ENCODE results near the gene RCVRN. TPM values are rescaled to one million over a fixed set of nuclear protein-coding genes. Genes with fewer than 3 reads are reported as not detected.

Gene RCVRN
- total RNA-seq, 1 experiment from 2014 or later: not detected

DNA sequence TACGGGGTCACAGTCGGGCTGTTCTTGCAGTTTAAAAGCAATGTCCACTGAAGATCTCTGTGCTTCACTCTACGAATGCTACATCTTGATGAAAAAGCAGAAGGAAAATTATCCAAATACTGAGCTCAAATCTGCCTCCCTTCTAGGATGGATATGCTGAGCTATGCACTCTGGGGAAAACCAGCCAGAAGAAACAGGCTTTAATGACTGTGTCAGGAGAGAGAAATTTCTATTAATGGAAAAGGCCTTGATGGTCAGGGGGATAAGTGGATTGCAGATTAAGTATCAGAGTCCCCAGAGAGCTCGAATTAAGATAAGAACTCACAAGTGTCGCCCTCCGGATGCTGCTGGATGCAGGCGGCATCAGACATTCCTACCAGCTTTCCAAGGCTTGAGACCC lies 39.6 kb upstream of the RCVRN start:
- Mint-ChIP-seq H3K27ac (ENCODE audit: low read depth, unreplicated experiment) (no peak overlapping the region), H3K36me3 (ENCODE audit: insufficient read depth, unreplicated experiment) (no peaks in the 10 kb centered on the region), H3K4me3 (ENCODE audit: unreplicated experiment) (no peak overlapping the region), H3K4me1 (ENCODE audit: insufficient read depth, unreplicated experiment) (no peaks in the 10 kb centered on the region), H3K9me3 (ENCODE audit: unreplicated experiment) (no peaks in the 10 kb centered on the region), H3K27me3 (ENCODE audit: insufficient read depth, unreplicated experiment) (no peaks in the 10 kb centered on the region)
- DNase-seq (ENCODE audit: unreplicated experiment): no peak
- POLR2A ChIA-PET: interaction anchor here (0.6 kb wide), 1 partner anchor 425 kb away, joined by 3 read pairs; no protein-coding TSS in a partner anchor
- intact Hi-C loops (cut with micrococcal nuclease): no loop called here
- BruUV-seq (replicated peaks): no TSS peak
- CTCF ChIA-PET: interaction anchor here (1.6 to 1.9 kb wide), 2 partner anchors 16 to 20 kb away, joined by 6 to 7 read pairs; no protein-coding TSS in a partner anchor
- TF ChIP-seq, protein P1, sequence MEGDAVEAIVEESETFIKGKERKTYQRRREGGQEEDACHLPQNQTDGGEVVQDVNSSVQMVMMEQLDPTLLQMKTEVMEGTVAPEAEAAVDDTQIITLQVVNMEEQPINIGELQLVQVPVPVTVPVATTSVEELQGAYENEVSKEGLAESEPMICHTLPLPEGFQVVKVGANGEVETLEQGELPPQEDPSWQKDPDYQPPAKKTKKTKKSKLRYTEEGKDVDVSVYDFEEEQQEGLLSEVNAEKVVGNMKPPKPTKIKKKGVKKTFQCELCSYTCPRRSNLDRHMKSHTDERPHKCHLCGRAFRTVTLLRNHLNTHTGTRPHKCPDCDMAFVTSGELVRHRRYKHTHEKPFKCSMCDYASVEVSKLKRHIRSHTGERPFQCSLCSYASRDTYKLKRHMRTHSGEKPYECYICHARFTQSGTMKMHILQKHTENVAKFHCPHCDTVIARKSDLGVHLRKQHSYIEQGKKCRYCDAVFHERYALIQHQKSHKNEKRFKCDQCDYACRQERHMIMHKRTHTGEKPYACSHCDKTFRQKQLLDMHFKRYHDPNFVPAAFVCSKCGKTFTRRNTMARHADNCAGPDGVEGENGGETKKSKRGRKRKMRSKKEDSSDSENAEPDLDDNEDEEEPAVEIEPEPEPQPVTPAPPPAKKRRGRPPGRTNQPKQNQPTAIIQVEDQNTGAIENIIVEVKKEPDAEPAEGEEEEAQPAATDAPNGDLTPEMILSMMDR (IDR thresholded peaks at IDR 0.05; ENCODE audit: unreplicated experiment): no peak

GRCh38 chr17:9943343-9943742 lies 38.3 kb upstream of the RCVRN start:
- H3K36me3 Mint-ChIP-seq (ENCODE audit: insufficient read depth, unreplicated experiment): no peaks in the 10 kb centered on the region
- no TSS peak for BruUV-seq (replicated peaks)
- ChIA-PET POLR2A (interaction anchor here (0.7 kb wide), 1 partner anchor 13 kb away, joined by 3 read pairs; no protein-coding TSS in a partner anchor), CTCF (interaction anchor here (0.5 to 1.9 kb wide), 3 partner anchors 14 to 215 kb away, joined by 3 to 7 read pairs (median 6); no protein-coding TSS in a partner anchor)
- no peaks in the 10 kb centered on the region for H3K4me1 Mint-ChIP-seq (ENCODE audit: insufficient read depth, unreplicated experiment)
- no peak for DNase-seq (ENCODE audit: unreplicated experiment)
- no peak overlapping the region for H3K4me3 Mint-ChIP-seq (ENCODE audit: unreplicated experiment)
- H3K27ac Mint-ChIP-seq (ENCODE audit: low read depth, unreplicated experiment): no peak overlapping the region
- no peaks in the 10 kb centered on the region for H3K9me3 Mint-ChIP-seq (ENCODE audit: unreplicated experiment)
- no peaks in the 10 kb centered on the region for H3K27me3 Mint-ChIP-seq (ENCODE audit: insufficient read depth, unreplicated experiment)
- TF ChIP-seq, protein P1 (IDR thresholded peaks at IDR 0.05; ENCODE audit: unreplicated experiment): no peak
- intact Hi-C loops (cut with micrococcal nuclease): no loop called here

- intact Hi-C loops (cut with micrococcal nuclease): no loop called here
- Mint-ChIP-seq H3K4me1 (ENCODE audit: insufficient read depth, unreplicated experiment) (no peaks in the 10 kb centered on the region), H3K27ac (ENCODE audit: low read depth, unreplicated experiment) (no peak overlapping the region), H3K27me3 (ENCODE audit: insufficient read depth, unreplicated experiment) (no peaks in the 10 kb centered on the region), H3K9me3 (ENCODE audit: unreplicated experiment) (no peaks in the 10 kb centered on the region), H3K4me3 (ENCODE audit: unreplicated experiment) (no peak overlapping the region), H3K36me3 (ENCODE audit: insufficient read depth, unreplicated experiment) (no peaks in the 10 kb centered on the region)
- BruUV-seq (replicated peaks): no TSS peak
- CTCF ChIA-PET: interaction anchor here (0.5 kb wide), 1 partner anchor 214 kb away, joined by 3 read pairs; no protein-coding TSS in a partner anchor
- no peak for DNase-seq (ENCODE audit: unreplicated experiment)
- POLR2A ChIA-PET: interaction anchor here (0.7 kb wide), 1 partner anchor 12 kb away, joined by 3 read pairs; no protein-coding TSS in a partner anchor
- TF ChIP-seq, protein P1 (IDR thresholded peaks at IDR 0.05; ENCODE audit: unreplicated experiment): no peak
Observed at GRCh38 chr17:9942885-9943284, 37.8 kb upstream of the RCVRN start.

GRCh38 chr17:9941305-9941704 lies 36.2 kb upstream of the RCVRN start:
- POLR2A ChIA-PET: no interaction called here
- H3K27me3 Mint-ChIP-seq (ENCODE audit: insufficient read depth, unreplicated experiment): no peaks in the 10 kb centered on the region
- DNase-seq (ENCODE audit: unreplicated experiment): no peak
- intact Hi-C loops (cut with micrococcal nuclease): no loop called here
- no peaks in the 10 kb centered on the region for H3K9me3 Mint-ChIP-seq (ENCODE audit: unreplicated experiment)
- CTCF ChIA-PET: interaction anchor here (0.9 to 1.2 kb wide), 2 partner anchors 12 to 673 kb away, joined by 3 to 4 read pairs; no protein-coding TSS in a partner anchor
- H3K36me3 Mint-ChIP-seq (ENCODE audit: insufficient read depth, unreplicated experiment): no peaks in the 10 kb centered on the region
- H3K4me1 Mint-ChIP-seq (ENCODE audit: insufficient read depth, unreplicated experiment): peaks cover 7% of the 10 kb centered on the region
- no peak overlapping the region for H3K4me3 Mint-ChIP-seq (ENCODE audit: unreplicated experiment)
- BruUV-seq (replicated peaks): no TSS peak
- TF ChIP-seq, protein P1 (IDR thresholded peaks at IDR 0.05; ENCODE audit: unreplicated experiment): no peak
- H3K27ac Mint-ChIP-seq (ENCODE audit: low read depth, unreplicated experiment): no peak overlapping the region
